H1 (cell line): ENCODE data around the gene KCNK3. TPM values are rescaled to one million over a fixed set of nuclear protein-coding genes. Genes with fewer than 3 reads are reported as not detected.

Experiments
- CTCF ChIA-PET: fragments of 300-600 bp; sonication (Branson Sonifier 250); formaldehyde crosslinking; loops from one replicate; lab custom pipeline; 2021; ENCODE audit not compliant: partially characterized antibody; lab: Charles Lee
- POLR2A ChIA-PET: fragments of 300-600 bp; sonication (Branson Sonifier 250); formaldehyde crosslinking; loops from one replicate; lab custom pipeline; 2021; ENCODE audit warnings: inconsistent platforms; ENCODE audit not compliant: partially characterized antibody; lab: Charles Lee
- DNase-seq, 2 experiments: peaks; one replicate each; pipeline versions ENCODE4 v3.0.0 to v3.0.0-alpha.2; 2010 to 2022; ENCODE audit warnings: low spot score in 2 of 2, low read depth in 1 of 2, mixed read lengths in 1 of 2
- FAIRE-seq: peaks from 2 replicates; lab custom pipeline; 2011; peaks lifted over from hg19 to GRCh38; lab: Jason Lieb, UNC
- H2AFZ ChIP-seq: 2 replicates; pipeline ENCODE4 v1.8.1; 2012; ENCODE audit warnings: low read length, inconsistent platforms
- H2AK5ac ChIP-seq: 2 replicates; pipeline ENCODE4 v1.6.1; 2013; ENCODE audit warnings: low read depth, low read length
- H2BK120ac ChIP-seq: replicated peaks from 2 replicates; pipeline ENCODE3; 2013; ENCODE audit warnings: low read depth, low read length, inconsistent platforms
- H2BK12ac ChIP-seq: 2 replicates; pipeline ENCODE4 v1.6.1; 2013; ENCODE audit warnings: low read depth, low read length
- H2BK15ac ChIP-seq: 2 replicates; pipeline ENCODE4 v1.6.1; 2013; ENCODE audit warnings: low read length
- H2BK20ac ChIP-seq: 2 replicates; pipeline ENCODE4 v1.6.1; 2013; ENCODE audit warnings: low read length
- H2BK5ac ChIP-seq: 2 replicates; pipeline ENCODE4 v1.6.1; 2013; ENCODE audit warnings: low read depth, low read length
- H3K14ac ChIP-seq: 2 replicates; pipeline ENCODE4 v1.6.1; 2013; ENCODE audit warnings: inconsistent platforms; ENCODE audit not compliant: insufficient read length
- H3K18ac ChIP-seq: 2 replicates; pipeline ENCODE4 v1.6.1; 2013; ENCODE audit warnings: low read length; ENCODE audit errors: extremely low read depth
- H3K23ac ChIP-seq: 2 replicates; pipeline ENCODE4 v1.6.1; 2013; ENCODE audit warnings: inconsistent platforms; ENCODE audit not compliant: insufficient read length
- H3K23me2 ChIP-seq: 2 replicates; pipeline ENCODE4 v1.6.1; 2013; ENCODE audit warnings: low read depth, low read length
- H3K27ac ChIP-seq: 2 replicates; pipeline ENCODE4 v1.6.1; 2011; ENCODE audit warnings: low read depth, low read length, inconsistent platforms
- H3K27me3 ChIP-seq, 4 experiments: replicated peaks in 1 of 4; 1 replicate in 1 of 4; 2 replicates in 3 of 4; pipeline versions ENCODE4 v1.6.1 to v1.8.1; 2011 to 2013; ENCODE audit warnings: low read length in 3 of 4, mild to moderate bottlenecking in 3 of 4, inconsistent platforms in 2 of 4, mixed read lengths in 2 of 4, moderate library complexity in 1 of 4; ENCODE audit not compliant: control insufficient read depth in 3 of 4, insufficient read depth in 3 of 4; ENCODE audit errors: extremely low read depth in 1 of 4
- H3K36me3 ChIP-seq, 4 experiments: 2 replicates each; pipeline versions ENCODE4 v1.6.1 to v1.8.1; 2011 to 2013; ENCODE audit warnings: mild to moderate bottlenecking in 4 of 4, low read length in 3 of 4, moderate library complexity in 2 of 4, control low read depth in 1 of 4, inconsistent platforms in 1 of 4; ENCODE audit not compliant: insufficient read depth in 4 of 4, control insufficient read depth in 2 of 4
- H3K4ac ChIP-seq: replicated peaks from 2 replicates; pipeline ENCODE3; 2013; ENCODE audit warnings: low read length, low read depth, mixed read lengths, inconsistent platforms; ENCODE audit not compliant: insufficient read length
- H3K4me1 ChIP-seq, 4 experiments: replicated peaks in 1 of 4; 1 replicate in 1 of 4; 2 replicates in 3 of 4; pipeline versions ENCODE4 v1.6.1 to v1.8.1; 2011 to 2013; ENCODE audit warnings: low read length in 3 of 4, inconsistent platforms in 2 of 4, mixed read lengths in 1 of 4; ENCODE audit not compliant: insufficient read depth in 4 of 4, control insufficient read depth in 3 of 4
- H3K4me2 ChIP-seq, 2 experiments: 2 replicates each; pipeline versions ENCODE4 v1.6.1 to v1.8.1; 2011 to 2013; ENCODE audit warnings: low read depth in 2 of 2, low read length in 2 of 2, control low read depth in 1 of 2, inconsistent platforms in 1 of 2, mild to moderate bottlenecking in 1 of 2; ENCODE audit not compliant: insufficient read depth in 1 of 2
- H3K4me3 ChIP-seq, 4 experiments: fragments of 200-600, 300-600 bp in 1 of 4; sonication (generic), shearing (Covaris generic), sonication (Bioruptor Twin) in 1 of 4; 2 replicates each; pipeline versions ENCODE4 v1.5.1 to v1.8.1; 2011 to 2016; ENCODE audit warnings: low read length in 4 of 4, low read depth in 3 of 4, control low read depth in 2 of 4, inconsistent platforms in 2 of 4, mild to moderate bottlenecking in 2 of 4, mixed read lengths in 1 of 4, moderate library complexity in 1 of 4; ENCODE audit not compliant: insufficient read depth in 2 of 4; ENCODE audit errors: extremely low read depth in 1 of 4
- H3K56ac ChIP-seq: replicated peaks from 2 replicates; pipeline ENCODE3; 2013; ENCODE audit warnings: low read depth, mild to moderate bottlenecking, mixed read lengths, low read length, inconsistent platforms; ENCODE audit not compliant: insufficient read length
- H3K79me1 ChIP-seq: 2 replicates; pipeline ENCODE4 v1.6.1; 2013; ENCODE audit warnings: low read depth, low read length, control low read depth
- H3K79me2 ChIP-seq, 2 experiments: 2 replicates each; pipeline versions ENCODE4 v1.6.1 to v1.8.1; 2012 to 2013; ENCODE audit warnings: low read length in 2 of 2, mild to moderate bottlenecking in 2 of 2, inconsistent platforms in 1 of 2; ENCODE audit not compliant: insufficient read depth in 2 of 2, control insufficient read depth in 1 of 2
- H3K9ac ChIP-seq, 4 experiments: replicated peaks in 1 of 4; 1 replicate in 1 of 4; 2 replicates in 3 of 4; pipeline versions ENCODE4 v1.6.1 to v1.8.1; 2011 to 2013; ENCODE audit warnings: low read depth in 3 of 4, low read length in 3 of 4, control low read depth in 2 of 4, mild to moderate bottlenecking in 2 of 4, moderate library complexity in 2 of 4, inconsistent platforms in 1 of 4; ENCODE audit errors: extremely low read depth in 1 of 4
- H3K9me3 ChIP-seq, 2 experiments: 2 replicates each; pipeline versions ENCODE4 v1.6.1 to v1.8.1; 2012 to 2013; ENCODE audit warnings: mild to moderate bottlenecking in 2 of 2, moderate library complexity in 2 of 2, control low read depth in 1 of 2, inconsistent platforms in 1 of 2, low read depth in 1 of 2, low read length in 1 of 2, mixed read lengths in 1 of 2; ENCODE audit not compliant: insufficient read depth in 2 of 2
- H4K20me1 ChIP-seq, 2 experiments: replicated peaks in 1 of 2; 2 replicates each; pipeline versions ENCODE3 to v1.8.1; 2011 to 2013; ENCODE audit warnings: inconsistent platforms in 2 of 2, low read length in 2 of 2, mild to moderate bottlenecking in 1 of 2; ENCODE audit not compliant: insufficient read depth in 2 of 2, control insufficient read depth in 1 of 2
- H4K5ac ChIP-seq: 2 replicates; pipeline ENCODE4 v1.6.1; 2013; ENCODE audit warnings: low read length, low read depth, mixed read lengths, inconsistent platforms; ENCODE audit not compliant: insufficient read length
- H4K8ac ChIP-seq: 2 replicates; pipeline ENCODE4 v1.8.0; 2013; ENCODE audit warnings: mild to moderate bottlenecking, moderate library complexity, low read length, inconsistent platforms; ENCODE audit not compliant: insufficient read depth; ENCODE audit errors: extremely low read depth
- H4K91ac ChIP-seq: replicated peaks from 2 replicates; pipeline ENCODE3; 2013; ENCODE audit warnings: low read length, mixed read lengths, inconsistent platforms; ENCODE audit not compliant: insufficient read length
- CBX8 ChIP-seq: fragments of 300-800, 300-1000 bp; sonication (generic); IDR thresholded peaks from 2 replicates; pipeline ENCODE4 v1.7.1; 2016; ENCODE audit warnings: low read depth, low read length, borderline replicate concordance
- CEBPB ChIP-seq: IDR thresholded peaks from 2 replicates; pipeline ENCODE4 v1.6.1; 2012; ENCODE audit warnings: low read depth, low read length
- CHD2 ChIP-seq: IDR thresholded peaks from 2 replicates; pipeline ENCODE4 v1.6.1; 2012; ENCODE audit warnings: low read length, improper control_type of control experiment
- E2F6 ChIP-seq: IDR thresholded peaks from 2 replicates; pipeline ENCODE4 v1.6.1; 2012; ENCODE audit warnings: inconsistent platforms
- EZH2 ChIP-seq: fragments of 200-600 bp; sonication (generic); IDR thresholded peaks from 2 replicates; pipeline ENCODE4 v1.7.1; 2012; ENCODE audit warnings: low read depth, mild to moderate bottlenecking, moderate library complexity, low read length, inconsistent platforms; ENCODE audit not compliant: severe bottlenecking
- GTF2F1 ChIP-seq: IDR thresholded peaks from 2 replicates; pipeline ENCODE4 v1.6.1; 2012; ENCODE audit warnings: low read depth, low read length, improper control_type of control experiment, borderline replicate concordance
- JUN ChIP-seq: IDR thresholded peaks from 2 replicates; pipeline ENCODE4 v1.6.1; 2011; ENCODE audit warnings: low read depth, mild to moderate bottlenecking, improper control_type of control experiment, low read length
- POU5F1 ChIP-seq: IDR thresholded peaks from 2 replicates; pipeline ENCODE4 v1.6.1; 2011; ENCODE audit warnings: low read depth, mild to moderate bottlenecking, low read length, moderate library complexity
- RAD21 ChIP-seq, 2 experiments: IDR thresholded peaks in 1 of 2; conservative IDR thresholded peaks in 1 of 2; 2 replicates each; pipeline ENCODE4 v1.6.1; 2011; ENCODE audit warnings: low read depth in 2 of 2, low read length in 2 of 2, improper control_type of control experiment in 1 of 2, inconsistent platforms in 1 of 2, mild to moderate bottlenecking in 1 of 2, moderate library complexity in 1 of 2
- SIRT6 ChIP-seq: IDR thresholded peaks from one replicate; pipeline ENCODE4 v1.7.1; 2012; ENCODE audit warnings: low read length, inconsistent platforms
- SUZ12 ChIP-seq: fragments of 200-600 bp; sonication (generic); IDR thresholded peaks from 2 replicates; pipeline ENCODE4 v1.6.1; 2012; ENCODE audit warnings: mild to moderate bottlenecking, inconsistent platforms, low read length, moderate library complexity, mixed read lengths
- TBP ChIP-seq: IDR thresholded peaks from 2 replicates; pipeline ENCODE4 v1.6.1; 2011; ENCODE audit warnings: low read depth, low read length, improper control_type of control experiment
- ZNF274 ChIP-seq: IDR thresholded peaks from 2 replicates; pipeline ENCODE4 v1.7.0; 2012; ENCODE audit warnings: low read length, borderline replicate concordance; ENCODE audit errors: extremely low read depth
- WGBS, 2 experiments: shearing (Covaris generic) in 1 of 2; methylation state at CpG; one replicate each; pipeline versions ENCODE4 v1.1.6 to v1.1.7; 2013 to 2015; ENCODE audit warnings: low lambda C conversion rate in 2 of 2, mixed read lengths in 2 of 2, inconsistent platforms in 1 of 2, low coverage in 1 of 2, missing lambda C conversion rate in 1 of 2; ENCODE audit not compliant: insufficient replicate concordance in 2 of 2, insufficient coverage in 1 of 2, insufficient read length in 1 of 2; ENCODE audit errors: extremely low coverage in 1 of 2, missing lambda C conversion rate in 1 of 2; 5-methylcytosine and 5-hydroxymethylcytosine counted together
- polyA plus RNA-seq, 7 experiments: library from polyadenylated mRNA; depleted of rRNA in 3 of 7; stranded (reverse) in 5 of 7; unstranded in 2 of 7; fragments of >200 nt in 5 of 7; fragments of 200-250 nt in 2 of 7; gene quantifications; 1 replicate in 5 of 7; 2 replicates in 1 of 7; 4 replicates in 1 of 7; pipeline versions ENCODE4 v1.2.1 to v1.2.3, GENCODE V29; 2011 to 2013; ENCODE audit warnings: missing spikeins in 2 of 7, mixed read lengths in 2 of 7
- total RNA-seq: library from RNA; stranded (reverse); fragmentation: NEBNext Ultra II Directional; extraction: Animal tissue kit (Norgen Biotek cat#: 25700); gene quantifications from 2 replicates; pipeline ENCODE4 v1.2.1, GENCODE V29; 2021

KCNK3 gene
- total and polyA plus RNA-seq, 2 of the 8 experiments (the other 6 are each of a cell fraction or from before 2014, with no cell fraction given), result 0.29 to 0.30 TPM

GRCh38 chr2:26655611-26656195 is 36.8 kb upstream of the KCNK3 start:
- Histone ChIP-seq H2BK120ac (peak overlapping the region; percentile 51), H3K18ac (0 out of 2 replicates have a peak overlapping the region, but pooled peaks have one; percentile 43), H3K36me3 (no peaks in the 10 kb centered on the region), H2BK12ac (no peak overlapping the region), H2BK5ac (peak overlapping the region; percentile 77; the same call in 1 of the 2 replicates), H4K20me1 (no peaks in the 10 kb centered on the region), H3K56ac (no peak overlapping the region), H3K4me1 (peaks cover 2 to 9% (median 5%) of the 10 kb centered on the region in 4 experiments; a peak in 5 of 7 replicates), H2AK5ac (no peak overlapping the region), H4K8ac (no peak overlapping the region), H2AFZ (no peak overlapping the region), H3K27ac (no peak overlapping the region), H3K27me3 (peaks cover 0 to 1% (median 0%) of the 10 kb centered on the region in 4 experiments; a peak in 3 of 7 replicates), H3K23ac (no peak overlapping the region), H3K14ac (no peak overlapping the region), H3K23me2 (no peaks in the 10 kb centered on the region), H3K4me3 (no peak overlapping the region), H2BK15ac (no peak overlapping the region), H3K79me1 (no peaks in the 10 kb centered on the region), H3K79me2 (no peaks in the 10 kb centered on the region), H3K4me2 (peak overlapping the region in 1 of 2 experiments; percentile 11; a peak in 2 of 4 replicates), H2BK20ac (peak overlapping the region; percentile 72; the same call in 1 of the 2 replicates), H3K9ac (no peak overlapping the region), H4K91ac (no peak overlapping the region), H4K5ac (no peak overlapping the region), H3K9me3 (peaks cover 0 to 8% of the 10 kb centered on the region in 2 experiments; a peak in 1 of 4 replicates), H3K4ac (peak overlapping the region; percentile 61)
- 48% methylated on average over 6 of the region's 9 CpGs; no CpG with 5 or more reads in 1 of the 2 experiments for WGBS, 2 experiments
- POLR2A ChIA-PET, result no interaction called here
- FAIRE-seq (no peak), DNase-seq (no peak)
- CTCF ChIA-PET, result no interaction called here
- TF ChIP-seq JUN, result no peak
- TF ChIP-seq CEBPB, result no peak
- no peak for TF ChIP-seq TBP
- no peak for TF ChIP-seq CHD2
- TF ChIP-seq POU5F1, result no peak
- TF ChIP-seq GTF2F1, result no peak
- no peak for TF ChIP-seq CBX8
- no peak for TF ChIP-seq ZNF274
- TF ChIP-seq RAD21 (IDR thresholded peaks at IDR 0.05 in 1 of 2, conservative IDR thresholded peaks at IDR 0.05 in 1 of 2; ENCODE audit: low read depth in 2 of 2, low read length in 2 of 2), result no peak
- TF ChIP-seq EZH2, result no peak
- TF ChIP-seq SIRT6, result no peak
- TF ChIP-seq SUZ12, result no peak
- no peak for TF ChIP-seq E2F6
